Trophoblast cell (in vitro differentiated cells and primary cell): Measurements from ENCODE around the gene GHRH.

Experiments
- DNase-seq, 2 donors: peaks; one replicate each; pipeline ENCODE4 v3.0.0-alpha.2; 2016
- H2AFZ ChIP-seq: 2 replicates; pipeline ENCODE4 v1.6.1; 2013; ENCODE audit warnings: low read length, moderate library complexity, mild to moderate bottlenecking; ENCODE audit not compliant: insufficient read depth, poor library complexity
- H2AK5ac ChIP-seq: 2 replicates; pipeline ENCODE4 v1.6.1; 2013; ENCODE audit warnings: mild to moderate bottlenecking, low read length
- H2BK120ac ChIP-seq: 2 replicates; pipeline ENCODE4 v1.6.1; 2013; ENCODE audit warnings: low read length, mild to moderate bottlenecking, moderate library complexity; ENCODE audit not compliant: insufficient read depth, poor library complexity
- H2BK12ac ChIP-seq: 2 replicates; pipeline ENCODE4 v1.6.1; 2013; ENCODE audit warnings: mild to moderate bottlenecking, low read length, moderate library complexity
- H2BK5ac ChIP-seq: 2 replicates; pipeline ENCODE4 v1.6.1; 2013; ENCODE audit warnings: low read length, low read depth, moderate library complexity, mild to moderate bottlenecking; ENCODE audit not compliant: poor library complexity
- H3K14ac ChIP-seq: 2 replicates; pipeline ENCODE4 v1.6.1; 2013; ENCODE audit warnings: mild to moderate bottlenecking, low read length
- H3K18ac ChIP-seq: 2 replicates; pipeline ENCODE4 v1.6.1; 2013; ENCODE audit warnings: mild to moderate bottlenecking, low read length
- H3K23ac ChIP-seq: 2 replicates; pipeline ENCODE4 v1.6.1; 2013; ENCODE audit warnings: low read length
- H3K27ac ChIP-seq: 2 replicates; pipeline ENCODE4 v1.5.1; 2013; ENCODE audit warnings: low read depth, mild to moderate bottlenecking, inconsistent platforms, low read length, moderate library complexity
- H3K27me3 ChIP-seq: 2 replicates; pipeline ENCODE4 v1.6.1; 2013; ENCODE audit warnings: inconsistent platforms, mild to moderate bottlenecking, low read length, moderate library complexity; ENCODE audit not compliant: insufficient read depth
- H3K36me3 ChIP-seq, 2 experiments: 1 replicate in 1 of 2; 2 replicates in 1 of 2; pipeline ENCODE4 v1.6.1; 2013; ENCODE audit warnings: low read length in 2 of 2, mild to moderate bottlenecking in 2 of 2, moderate library complexity in 1 of 2; ENCODE audit not compliant: insufficient read depth in 2 of 2, control insufficient read depth in 1 of 2
- H3K4ac ChIP-seq: 2 replicates; pipeline ENCODE4 v1.6.1; 2013; ENCODE audit warnings: low read depth, mild to moderate bottlenecking, low read length, moderate library complexity
- H3K4me1 ChIP-seq, 2 experiments: 1 replicate in 1 of 2; 2 replicates in 1 of 2; pipeline ENCODE4 v1.6.1; 2013; ENCODE audit warnings: low read length in 2 of 2, mild to moderate bottlenecking in 2 of 2, moderate library complexity in 1 of 2; ENCODE audit not compliant: insufficient read depth in 2 of 2, control insufficient read depth in 1 of 2
- H3K4me2 ChIP-seq: 2 replicates; pipeline ENCODE4 v1.6.1; 2013; ENCODE audit warnings: inconsistent platforms, mild to moderate bottlenecking, low read length, moderate library complexity
- H3K4me3 ChIP-seq: 2 replicates; pipeline ENCODE4 v1.5.1; 2013; ENCODE audit warnings: mild to moderate bottlenecking, low read depth, low read length, inconsistent platforms
- H3K79me1 ChIP-seq: one replicate; pipeline ENCODE4 v1.6.1; 2013; ENCODE audit warnings: low read length
- H3K79me2 ChIP-seq: 2 replicates; pipeline ENCODE4 v1.6.1; 2013; ENCODE audit warnings: low read length, mild to moderate bottlenecking; ENCODE audit not compliant: control insufficient read depth, insufficient read depth, poor library complexity
- H3K9ac ChIP-seq: 2 replicates; pipeline ENCODE4 v1.6.1; 2013; ENCODE audit warnings: mild to moderate bottlenecking, low read length
- H3K9me3 ChIP-seq: 2 replicates; pipeline ENCODE4 v1.6.1; 2013; ENCODE audit warnings: low read depth, mild to moderate bottlenecking, control low read depth, inconsistent platforms, low read length; ENCODE audit not compliant: insufficient read depth
- H4K12ac ChIP-seq: 2 replicates; pipeline ENCODE4 v1.6.1; 2013; ENCODE audit warnings: low read depth, mild to moderate bottlenecking, low read length, moderate library complexity
- H4K8ac ChIP-seq: 2 replicates; pipeline ENCODE4 v1.6.1; 2013; ENCODE audit warnings: low read depth, mild to moderate bottlenecking, low read length, moderate library complexity
- H4K91ac ChIP-seq: one replicate; pipeline ENCODE4 v1.6.1; 2013; ENCODE audit warnings: low read depth, mild to moderate bottlenecking, low read length, moderate library complexity
- WGBS: extraction: QIAGEN DNeasy Blood & Tissue Kit; methylation state at CpG from one replicate; pipeline ENCODE4 v1.1.7; 2013; ENCODE audit warnings: missing lambda C conversion rate; ENCODE audit not compliant: insufficient read length, insufficient coverage; ENCODE audit errors: extremely low coverage; 5-methylcytosine and 5-hydroxymethylcytosine counted together

Gene GHRH

DNA sequence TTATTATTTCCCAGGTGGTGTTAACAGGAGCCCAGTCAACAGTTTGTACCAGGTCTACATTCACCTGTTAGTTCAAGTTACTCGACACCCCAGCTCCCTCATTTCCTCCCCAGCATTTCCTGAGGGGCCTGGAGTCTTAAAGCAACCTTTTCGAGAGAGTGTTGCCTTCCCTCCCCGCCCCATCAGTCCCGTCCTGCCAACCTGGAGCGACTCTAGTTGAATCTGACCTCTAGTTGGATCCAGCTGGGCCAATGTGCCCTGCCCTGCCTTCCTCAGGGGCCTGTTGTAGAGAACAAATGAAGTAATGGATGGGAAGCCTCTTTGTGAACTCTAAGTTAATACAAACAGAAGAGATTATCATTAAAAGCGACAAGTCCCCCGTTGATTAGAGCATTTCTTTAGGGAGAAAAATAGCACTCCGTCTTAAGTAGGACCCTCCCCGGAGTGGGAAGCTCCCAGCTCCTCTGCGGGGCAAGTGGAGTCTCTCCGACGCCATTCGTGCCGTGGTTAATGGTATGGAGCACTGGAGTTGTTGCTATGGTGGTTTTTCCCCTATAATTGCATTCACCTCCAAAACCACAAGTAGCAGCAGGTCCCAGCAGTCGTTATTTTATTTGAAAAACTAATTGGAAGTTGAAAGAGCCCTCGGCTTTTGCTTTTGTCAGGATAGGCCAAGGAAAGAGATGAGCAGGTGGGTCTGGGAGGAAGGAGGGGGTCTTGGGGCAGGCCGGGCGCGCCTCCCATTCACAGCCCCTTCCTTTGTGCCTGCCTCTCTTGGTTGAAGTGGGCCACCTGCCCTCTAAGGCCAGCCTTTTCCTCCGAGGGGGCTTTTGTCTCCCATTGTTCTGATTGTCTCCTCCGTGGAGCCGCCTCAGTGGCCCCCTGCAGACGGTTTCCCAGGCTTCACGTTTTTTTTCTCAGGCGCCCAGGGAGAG, 16.1 kb downstream of the GHRH start:
- Histone ChIP-seq H3K18ac (no peak overlapping the region), H3K4me1 (no peaks in the 10 kb centered on the region), H3K9me3 (no peaks in the 10 kb centered on the region), H2AFZ (no peak overlapping the region), H3K27ac (no peak overlapping the region), H3K79me1 (no peaks in the 10 kb centered on the region), H3K79me2 (no peaks in the 10 kb centered on the region), H3K4me2 (no peak overlapping the region), H3K14ac (no peak overlapping the region), H3K4ac (no peak overlapping the region), H4K91ac (no peak overlapping the region), H4K12ac (no peak overlapping the region), H3K36me3 (peaks cover 24 to 29% of the 10 kb centered on the region in 2 experiments), H3K27me3 (no peaks in the 10 kb centered on the region), H4K8ac (no peak overlapping the region), H2BK5ac (no peak overlapping the region), H3K4me3 (no peak overlapping the region), H2BK12ac (no peak overlapping the region), H3K9ac (no peak overlapping the region), H3K23ac (no peak overlapping the region), H2AK5ac (no peak overlapping the region), H2BK120ac (no peak overlapping the region)
- no peak for DNase-seq
- no CpG with 5 or more reads among the region's 25 CpGs for WGBS

DNA sequence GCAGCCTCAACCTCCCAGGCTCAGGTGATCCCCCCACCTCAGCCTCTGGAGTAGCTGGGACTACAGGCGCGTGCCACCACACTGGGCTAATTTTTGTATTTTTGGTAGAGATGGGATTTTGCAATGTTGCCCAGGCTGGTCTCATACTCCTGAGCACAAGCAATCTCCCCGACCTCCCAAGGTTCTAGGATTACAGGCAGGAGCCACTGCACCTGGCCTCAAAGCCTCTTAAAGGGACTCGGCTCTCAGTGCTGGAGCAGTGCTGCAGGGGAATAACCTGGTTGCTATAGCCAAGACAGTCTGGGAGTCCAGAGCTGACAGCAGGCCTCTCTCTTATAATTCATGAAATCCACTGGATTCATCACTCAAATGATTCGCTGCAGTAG, 17.0 kb downstream of the GHRH start:
- no peak overlapping the region for H3K27ac ChIP-seq
- H2AK5ac ChIP-seq = no peak overlapping the region
- no peak overlapping the region for H3K4ac ChIP-seq
- H4K91ac ChIP-seq = no peak overlapping the region
- H3K4me2 ChIP-seq = no peak overlapping the region
- H3K4me1 ChIP-seq = no peaks in the 10 kb centered on the region
- no peak overlapping the region for H4K8ac ChIP-seq
- H3K27me3 ChIP-seq = no peaks in the 10 kb centered on the region
- no peaks in the 10 kb centered on the region for H3K79me1 ChIP-seq
- no peak overlapping the region for H3K4me3 ChIP-seq
- H3K9ac ChIP-seq = no peak overlapping the region
- no peak overlapping the region for H3K23ac ChIP-seq
- no peak overlapping the region for H4K12ac ChIP-seq
- H3K79me2 ChIP-seq = no peaks in the 10 kb centered on the region
- no CpG with 5 or more reads among the region's 5 CpGs for WGBS
- H2BK12ac ChIP-seq = no peak overlapping the region
- H3K9me3 ChIP-seq = no peaks in the 10 kb centered on the region
- no peak overlapping the region for H2BK5ac ChIP-seq
- no peak overlapping the region for H2BK120ac ChIP-seq
- H2AFZ ChIP-seq = no peak overlapping the region
- peaks cover 28 to 37% of the 10 kb centered on the region in 2 experiments for H3K36me3 ChIP-seq
- H3K14ac ChIP-seq = no peak overlapping the region
- H3K18ac ChIP-seq = no peak overlapping the region
- DNase-seq = no peak

DNA sequence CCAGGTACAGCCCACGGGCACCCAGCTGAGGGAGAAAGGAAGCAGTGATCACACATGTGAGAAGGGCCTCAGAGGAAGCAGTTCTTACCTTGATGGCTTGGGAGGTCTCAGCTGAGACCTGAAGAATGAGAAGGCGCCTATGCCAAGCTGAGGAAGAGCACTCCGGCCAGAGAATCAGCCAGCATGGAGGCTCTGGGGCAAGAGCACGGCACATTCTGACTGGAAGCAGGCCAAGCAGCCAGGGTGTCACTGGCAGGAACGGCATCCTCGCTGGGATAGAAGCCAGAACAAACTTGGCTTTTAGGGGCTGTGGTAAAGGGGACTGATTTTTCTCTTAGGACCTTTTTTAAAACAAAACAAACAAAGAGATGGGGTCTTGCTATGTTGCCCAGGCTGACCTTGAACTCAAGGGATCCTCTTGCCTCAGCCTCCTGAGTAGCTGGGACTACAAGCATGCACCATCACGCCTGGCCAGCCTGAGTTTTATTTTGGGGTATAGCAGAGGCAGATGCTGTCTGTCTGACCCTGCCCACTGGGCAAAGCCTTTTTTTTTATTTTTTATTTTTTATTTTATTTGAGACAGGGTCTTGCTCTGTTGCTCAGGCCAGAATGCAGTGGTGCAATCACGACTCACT, 17.6 kb downstream of the GHRH start:
- H3K14ac ChIP-seq = no peak overlapping the region
- no peak overlapping the region for H3K4me3 ChIP-seq
- no peaks in the 10 kb centered on the region for H3K79me1 ChIP-seq
- H4K91ac ChIP-seq = no peak overlapping the region
- no peak overlapping the region for H3K4ac ChIP-seq
- H3K79me2 ChIP-seq = no peaks in the 10 kb centered on the region
- no peaks in the 10 kb centered on the region for H3K4me1 ChIP-seq
- H3K9me3 ChIP-seq = no peaks in the 10 kb centered on the region
- H2BK120ac ChIP-seq = no peak overlapping the region
- H2BK12ac ChIP-seq = no peak overlapping the region
- no peaks in the 10 kb centered on the region for H3K27me3 ChIP-seq
- H4K12ac ChIP-seq = no peak overlapping the region
- H3K23ac ChIP-seq = no peak overlapping the region
- H3K27ac ChIP-seq = no peak overlapping the region
- no peak for DNase-seq
- no peak overlapping the region for H2AFZ ChIP-seq
- no peak overlapping the region for H4K8ac ChIP-seq
- H2BK5ac ChIP-seq = no peak overlapping the region
- no peak overlapping the region for H3K9ac ChIP-seq
- no peak overlapping the region for H3K4me2 ChIP-seq
- no CpG with 5 or more reads among the region's 8 CpGs for WGBS
- no peak overlapping the region for H3K18ac ChIP-seq
- H3K36me3 ChIP-seq = peaks cover 28 to 40% of the 10 kb centered on the region in 2 experiments
- no peak overlapping the region for H2AK5ac ChIP-seq

DNA sequence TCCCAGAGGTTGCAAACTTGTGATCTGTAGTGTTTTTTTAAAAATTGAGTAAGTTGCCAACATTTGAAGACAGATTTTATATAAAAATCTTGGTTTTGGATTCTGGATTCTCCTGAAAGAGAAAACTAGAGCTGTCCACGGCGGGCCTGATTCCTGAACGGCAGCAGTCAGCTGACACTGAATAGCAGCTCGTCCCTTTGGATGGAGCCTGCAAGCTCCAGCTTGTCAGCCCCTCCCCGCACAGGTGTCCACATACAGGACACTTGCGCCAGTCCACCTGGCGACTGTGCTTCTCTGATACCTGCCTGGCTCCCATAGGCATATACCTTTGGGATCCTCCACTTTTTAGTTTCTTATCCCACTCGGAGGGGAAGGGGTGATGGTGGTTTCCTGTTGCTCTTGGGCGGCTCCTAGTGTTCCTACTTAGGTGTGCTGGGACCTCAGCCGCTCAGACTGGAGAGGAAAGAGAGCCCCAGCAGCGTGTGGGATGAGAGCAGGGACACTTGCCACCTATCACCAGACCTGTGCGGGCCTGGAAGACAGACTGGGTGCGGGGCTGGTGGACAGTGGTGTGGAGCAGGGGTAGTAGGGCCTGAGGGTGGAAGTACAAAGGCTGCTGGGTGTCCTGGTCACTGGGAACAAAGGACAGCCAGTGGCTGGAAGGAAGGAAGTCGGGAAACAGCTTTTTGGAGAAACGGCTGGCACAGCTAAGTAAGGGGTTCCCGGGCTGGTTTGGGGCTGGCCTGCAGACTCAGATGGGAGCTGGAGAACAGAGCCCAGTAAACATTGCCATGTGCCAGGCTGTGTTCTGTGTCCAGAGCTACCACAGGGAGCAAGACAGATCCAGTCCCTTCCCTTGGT, 18.3 kb downstream of the GHRH start:
- no peak overlapping the region for H3K18ac ChIP-seq
- H3K36me3 ChIP-seq = peaks cover 29 to 48% of the 10 kb centered on the region in 2 experiments
- no peak overlapping the region for H2BK5ac ChIP-seq
- H2BK120ac ChIP-seq = no peak overlapping the region
- no peak overlapping the region for H2AFZ ChIP-seq
- no peak overlapping the region for H2BK12ac ChIP-seq
- H4K12ac ChIP-seq = no peak overlapping the region
- no peak for DNase-seq
- no peaks in the 10 kb centered on the region for H3K4me1 ChIP-seq
- H3K27me3 ChIP-seq = no peaks in the 10 kb centered on the region
- no peak overlapping the region for H3K9ac ChIP-seq
- H2AK5ac ChIP-seq = no peak overlapping the region
- H3K79me1 ChIP-seq = no peaks in the 10 kb centered on the region
- H3K4ac ChIP-seq = no peak overlapping the region
- H3K14ac ChIP-seq = no peak overlapping the region
- no peak overlapping the region for H3K4me2 ChIP-seq
- no peak overlapping the region for H4K91ac ChIP-seq
- H4K8ac ChIP-seq = no peak overlapping the region
- no peaks in the 10 kb centered on the region for H3K9me3 ChIP-seq
- no peak overlapping the region for H3K27ac ChIP-seq
- no peak overlapping the region for H3K4me3 ChIP-seq
- no CpG with 5 or more reads among the region's 16 CpGs for WGBS
- H3K79me2 ChIP-seq = no peaks in the 10 kb centered on the region
- no peak overlapping the region for H3K23ac ChIP-seq
